ENCODE measurements around the gene IL17RC.
"Not testable (repeated sequence)": the region's sequence is repeated elsewhere in the genome, so short reads cannot be mapped to it uniquely, and the experiment has no call there.

IL17RC gene

DNA sequence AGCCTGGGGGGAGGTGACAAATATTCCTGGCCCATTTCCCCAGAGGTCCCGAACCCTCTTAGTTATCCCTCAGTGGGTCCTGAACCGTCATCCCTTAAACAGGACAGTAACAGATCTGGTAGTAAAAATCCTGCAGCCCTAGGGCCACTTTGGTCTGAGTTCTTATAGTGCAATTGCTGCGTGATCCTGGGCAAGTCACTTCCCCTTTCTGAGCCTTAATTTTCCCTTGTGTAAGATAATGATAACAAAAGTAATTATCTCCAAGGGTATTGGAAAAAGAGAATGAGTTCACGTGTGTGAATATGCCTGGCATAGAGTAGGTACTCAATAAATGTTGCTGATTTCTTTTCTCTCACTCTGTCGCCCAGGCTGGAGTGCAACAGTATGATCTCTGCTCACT is 29.4 kb upstream of the IL17RC start:
- Mint-ChIP-seq H3K27me3 (ENCODE audit: low read depth) (no peaks in the 10 kb centered on the region), H3K36me3 (ENCODE audit: low read depth) (peaks cover 8% of the 10 kb centered on the region), H3K9me3 (no peaks in the 10 kb centered on the region), H3K4me1 (ENCODE audit: low read depth) (peaks cover 9% of the 10 kb centered on the region), H3K27ac (no peak overlapping the region), H3K4me3 (no peak overlapping the region)

DNA sequence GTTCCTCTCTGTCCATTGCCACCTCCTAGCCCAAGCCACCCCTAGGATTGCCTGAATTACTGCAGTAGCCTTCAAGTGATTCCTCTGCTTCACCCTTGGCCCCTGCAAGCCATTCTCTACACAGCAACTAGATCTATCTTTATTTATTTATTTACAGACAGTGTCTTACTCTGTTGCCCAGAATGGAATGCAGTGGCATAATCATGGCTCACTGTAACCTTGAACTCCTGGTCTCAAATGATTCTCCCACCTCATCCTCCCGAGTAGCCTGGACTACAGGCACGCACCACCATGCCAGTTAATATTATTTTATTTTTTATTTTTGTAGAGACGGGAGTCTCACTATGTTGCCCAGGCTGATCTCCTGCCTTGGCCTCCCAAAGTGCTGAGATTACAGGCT is 28.4 kb upstream of the IL17RC start:
- Mint-ChIP-seq H3K9me3 (no peaks in the 10 kb centered on the region), H3K4me3 (no peak overlapping the region), H3K4me1 (ENCODE audit: low read depth) (peaks cover 17% of the 10 kb centered on the region), H3K27me3 (ENCODE audit: low read depth) (no peaks in the 10 kb centered on the region), H3K36me3 (ENCODE audit: low read depth) (peaks cover 18% of the 10 kb centered on the region), H3K27ac (no peak overlapping the region)

DNA sequence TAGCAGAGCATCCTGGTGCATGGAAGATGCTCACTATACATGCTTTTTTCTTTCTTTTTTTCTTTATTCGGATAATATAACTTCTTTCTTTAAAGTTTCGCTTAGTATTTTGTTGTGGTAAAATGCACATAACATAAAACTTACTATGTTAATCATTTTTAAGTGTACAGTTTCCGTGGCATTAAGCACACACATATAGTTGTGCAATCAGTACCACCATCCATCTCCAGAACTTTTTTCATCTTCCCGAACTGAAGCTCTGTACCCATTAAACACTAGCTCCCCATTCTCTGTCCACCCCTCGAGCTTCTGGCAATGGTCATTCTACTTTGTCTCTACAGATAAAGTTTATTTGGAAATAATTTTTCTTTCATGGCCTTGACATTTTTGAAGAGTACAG is 27.5 kb upstream of the IL17RC start:
- no peak overlapping the region for H3K27ac Mint-ChIP-seq
- no peak overlapping the region for H3K4me3 Mint-ChIP-seq
- peaks cover 25% of the 10 kb centered on the region for H3K4me1 Mint-ChIP-seq (ENCODE audit: low read depth)
- H3K36me3 Mint-ChIP-seq (ENCODE audit: low read depth), result peaks cover 25% of the 10 kb centered on the region
- H3K27me3 Mint-ChIP-seq (ENCODE audit: low read depth), result no peaks in the 10 kb centered on the region
- no peaks in the 10 kb centered on the region for H3K9me3 Mint-ChIP-seq

DNA sequence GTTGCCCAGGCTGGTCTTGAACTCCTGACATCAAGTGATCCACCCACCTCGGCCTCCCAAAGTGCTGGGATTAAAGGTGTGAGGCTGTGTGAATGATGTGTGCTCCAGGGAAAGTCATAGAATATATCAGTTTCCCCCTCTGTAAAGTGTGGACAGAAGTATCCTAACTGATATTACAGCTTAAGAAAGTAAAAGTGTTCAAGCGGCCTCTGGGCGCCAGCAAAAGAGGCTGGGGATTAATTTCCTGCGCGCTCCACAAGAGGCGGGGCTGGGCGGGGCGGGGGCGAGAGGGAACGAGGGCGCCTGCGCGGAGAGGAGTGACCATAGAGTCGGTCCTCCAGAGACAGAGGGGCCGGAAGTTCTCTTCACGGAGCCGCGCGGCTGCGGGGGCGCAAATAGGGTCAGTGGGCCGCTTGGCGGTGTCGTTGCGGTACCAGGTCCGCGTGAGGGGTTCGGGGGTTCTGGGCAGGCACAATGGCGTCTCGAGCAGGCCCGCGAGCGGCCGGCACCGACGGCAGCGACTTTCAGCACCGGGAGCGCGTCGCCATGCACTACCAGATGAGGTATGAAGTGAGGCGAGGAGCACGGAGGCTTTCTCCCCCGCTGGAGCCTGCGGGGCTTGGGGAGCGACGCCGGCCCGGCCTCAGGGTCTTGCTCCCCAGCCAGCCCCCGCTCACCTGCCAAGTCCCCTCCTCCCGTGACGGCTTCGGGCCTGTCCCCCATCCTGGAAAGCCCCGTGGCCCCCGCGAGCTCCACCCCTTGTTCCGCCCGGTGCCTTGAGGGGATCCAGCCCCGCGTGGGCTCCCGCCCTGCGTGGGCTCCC is 26.4 kb upstream of the IL17RC start, which contains the start of gene JAGN1:
JAGN1 (plus strand) TSS at position 362 of the 823 bp plus-strand sequence; CDS start at position 475, 113 bp downstream.
- Mint-ChIP-seq H3K27ac (peak within 1 kb of the TSS; percentile 98), H3K27me3 (ENCODE audit: low read depth) (no peaks in the 10 kb centered on the region), H3K9me3 (no peaks in the 10 kb centered on the region), H3K4me1 (ENCODE audit: low read depth) (peaks cover 31% of the 10 kb centered on the region), H3K4me3 (peak within 1 kb of the TSS; percentile 96), H3K36me3 (ENCODE audit: low read depth) (peaks cover 32% of the 10 kb centered on the region)

DNA sequence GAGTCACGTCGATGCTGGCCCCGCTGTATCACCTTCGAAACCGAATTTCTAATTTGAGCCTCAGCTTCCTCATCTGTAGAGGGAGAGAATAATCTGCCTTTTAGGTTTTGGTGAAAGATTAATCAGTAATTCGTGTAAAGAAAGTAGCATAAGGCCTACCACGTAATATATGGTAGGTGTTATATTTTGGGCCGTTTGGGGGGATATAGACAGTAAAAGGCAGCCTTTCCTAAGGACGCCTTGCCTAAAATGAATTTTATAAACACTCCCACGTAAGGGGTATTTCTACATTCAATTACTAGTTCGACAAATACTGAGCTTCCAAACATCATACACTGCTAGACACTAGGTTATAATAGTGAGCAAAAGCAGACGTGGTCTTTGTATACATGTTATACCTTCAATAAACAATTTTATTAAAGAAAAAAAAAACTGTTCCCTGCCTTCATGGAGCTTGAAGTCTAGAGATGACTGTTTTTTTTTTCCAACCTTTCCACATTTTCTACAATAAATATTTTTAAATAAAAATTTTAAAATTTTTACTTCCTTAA is 25.8 kb upstream of the IL17RC start:
- Mint-ChIP-seq H3K9me3 (no peaks in the 10 kb centered on the region), H3K27me3 (ENCODE audit: low read depth) (no peaks in the 10 kb centered on the region), H3K36me3 (ENCODE audit: low read depth) (peaks cover 34% of the 10 kb centered on the region), H3K4me3 (peak overlapping the region; percentile 96), H3K4me1 (ENCODE audit: low read depth) (peaks cover 32% of the 10 kb centered on the region), H3K27ac (peak overlapping the region; percentile 98)

DNA sequence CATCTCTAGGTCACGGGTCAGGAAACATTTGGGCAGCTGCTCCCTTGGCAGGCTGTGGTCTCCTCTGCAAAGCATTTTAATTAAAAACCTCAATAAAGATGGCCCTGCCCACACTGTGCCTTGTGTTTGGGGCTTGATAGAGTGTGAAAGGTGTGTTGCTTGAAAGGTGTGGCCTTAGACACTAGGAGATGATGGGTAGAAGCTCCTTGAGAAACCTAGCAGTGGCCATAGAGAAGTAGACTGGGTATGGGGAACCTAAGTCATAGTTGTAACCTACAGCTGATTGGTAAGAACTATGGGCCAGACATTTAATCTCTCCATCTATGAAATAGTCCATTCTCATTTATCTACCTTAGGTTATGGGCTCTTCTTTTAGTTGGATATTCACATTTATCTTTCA is 23.2 kb upstream of the IL17RC start:
- Mint-ChIP-seq H3K27me3 (ENCODE audit: low read depth) (no peaks in the 10 kb centered on the region), H3K4me3 (no peak overlapping the region), H3K27ac (no peak overlapping the region), H3K36me3 (ENCODE audit: low read depth) (peaks cover 36% of the 10 kb centered on the region), H3K9me3 (no peaks in the 10 kb centered on the region), H3K4me1 (ENCODE audit: low read depth) (peaks cover 38% of the 10 kb centered on the region)

DNA sequence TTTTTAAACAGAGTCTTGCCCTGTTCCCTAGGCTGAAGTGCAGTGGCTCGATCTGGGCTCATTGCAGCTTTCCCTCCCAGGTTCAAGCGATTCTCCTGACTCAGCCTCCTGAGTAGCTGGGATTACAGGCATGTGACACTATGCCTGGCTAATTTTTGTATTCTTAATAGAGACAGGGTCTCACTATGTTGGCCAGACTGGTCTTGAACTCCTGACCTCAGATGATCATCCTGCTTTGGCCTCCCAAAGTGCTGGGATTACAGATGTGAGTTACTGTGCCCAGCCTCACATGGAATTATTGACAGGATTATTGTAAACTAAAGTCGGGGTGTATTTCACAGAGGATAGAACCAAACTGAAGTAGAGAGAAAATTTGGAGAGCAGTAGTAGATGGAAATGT is 21.2 kb upstream of the IL17RC start:
- H3K27ac Mint-ChIP-seq; H3K4me3 Mint-ChIP-seq; H3K9me3 Mint-ChIP-seq; H3K27me3 Mint-ChIP-seq (ENCODE audit: low read depth): not testable (repeated sequence)
- peaks cover 35% of the 10 kb centered on the region for H3K4me1 Mint-ChIP-seq (ENCODE audit: low read depth)
- H3K36me3 Mint-ChIP-seq (ENCODE audit: low read depth), result peaks cover 36% of the 10 kb centered on the region

DNA sequence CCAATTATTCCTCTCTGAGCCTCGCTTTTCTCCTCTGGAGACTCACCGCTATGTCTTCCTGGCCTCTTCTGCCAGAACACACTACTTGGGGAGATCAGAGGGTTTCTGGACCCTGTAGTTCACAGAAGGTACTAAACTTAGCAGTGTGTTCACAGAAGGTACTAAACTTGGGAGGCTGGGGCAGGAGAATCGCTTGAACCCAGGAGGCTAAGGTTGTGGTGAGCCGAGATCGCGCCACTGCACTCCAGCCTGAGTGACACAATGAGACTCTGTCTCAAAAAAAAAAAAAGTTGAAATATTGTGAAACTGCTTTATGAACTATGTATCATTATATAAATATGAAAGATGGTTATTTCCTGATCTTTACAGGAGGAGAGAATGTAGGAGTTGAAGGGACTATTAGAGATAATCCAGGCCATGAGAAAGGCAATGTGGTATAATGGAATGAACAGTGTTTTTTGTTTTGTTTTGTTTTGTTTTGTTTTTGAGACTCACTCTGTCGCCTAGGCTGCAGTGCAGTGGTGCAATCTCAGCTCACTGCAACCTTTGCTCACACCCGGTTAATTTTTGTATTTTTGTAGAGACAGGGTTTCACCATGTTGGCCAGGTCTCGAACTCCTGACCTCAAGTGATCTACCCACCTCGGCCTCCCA is 20.0 kb upstream of the IL17RC start:
- not testable (repeated sequence) for H3K27me3 Mint-ChIP-seq (ENCODE audit: low read depth); H3K9me3 Mint-ChIP-seq; H3K4me3 Mint-ChIP-seq
- H3K4me1 Mint-ChIP-seq (ENCODE audit: low read depth), result peaks cover 37% of the 10 kb centered on the region
- peak overlapping the region; percentile 60 for H3K27ac Mint-ChIP-seq
- H3K36me3 Mint-ChIP-seq (ENCODE audit: low read depth), result peaks cover 30% of the 10 kb centered on the region

DNA sequence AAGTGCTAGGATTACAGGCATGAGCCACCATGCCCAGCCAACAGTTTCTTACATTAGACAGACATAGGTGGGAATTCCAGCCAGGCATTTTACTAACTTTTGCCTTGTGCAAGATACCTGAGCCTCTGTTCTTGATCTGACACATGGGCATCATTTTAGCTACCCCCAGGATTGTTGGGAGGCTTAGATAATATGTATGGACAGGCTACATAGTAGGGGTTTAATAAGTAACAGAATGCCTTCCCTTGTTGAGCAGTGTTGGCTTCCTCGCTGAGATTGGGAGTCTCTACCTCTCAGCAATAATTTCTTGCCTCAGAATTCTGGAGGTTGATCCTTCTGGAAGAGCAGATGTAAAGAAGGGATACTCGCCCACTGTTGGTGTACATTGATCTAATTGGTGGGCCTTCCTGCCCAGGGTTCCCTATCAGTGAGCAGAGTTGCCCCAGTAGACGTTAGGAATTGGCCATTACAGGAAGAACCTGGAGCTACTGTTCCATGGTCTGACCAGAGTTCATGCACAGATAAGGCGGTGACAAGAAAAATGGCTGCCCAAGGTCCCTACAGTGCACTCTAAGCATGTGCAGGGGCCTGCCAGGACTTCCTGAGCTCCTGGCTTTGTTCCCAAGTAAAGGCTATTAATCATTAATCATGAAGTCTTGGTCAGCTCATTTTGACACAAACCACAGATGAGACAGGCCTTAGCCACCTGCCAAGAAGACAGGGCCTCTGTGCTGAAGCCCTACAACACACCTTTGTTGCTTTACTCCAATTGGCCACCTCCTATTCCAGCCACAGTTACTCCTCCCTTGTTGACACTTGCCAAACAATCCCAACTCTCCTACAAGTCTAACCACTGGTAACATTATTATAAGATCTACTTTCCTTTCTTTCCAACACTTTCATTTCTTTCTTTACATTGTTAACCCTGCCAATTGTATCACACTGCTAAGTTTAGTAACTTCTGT is 19.2 kb upstream of the IL17RC start:
- no peak overlapping the region for H3K4me3 Mint-ChIP-seq
- peaks cover 41% of the 10 kb centered on the region for H3K4me1 Mint-ChIP-seq (ENCODE audit: low read depth)
- no peak overlapping the region for H3K27ac Mint-ChIP-seq
- H3K36me3 Mint-ChIP-seq (ENCODE audit: low read depth), result peaks cover 26% of the 10 kb centered on the region
- H3K27me3 Mint-ChIP-seq (ENCODE audit: low read depth), result no peaks in the 10 kb centered on the region
- no peaks in the 10 kb centered on the region for H3K9me3 Mint-ChIP-seq

DNA sequence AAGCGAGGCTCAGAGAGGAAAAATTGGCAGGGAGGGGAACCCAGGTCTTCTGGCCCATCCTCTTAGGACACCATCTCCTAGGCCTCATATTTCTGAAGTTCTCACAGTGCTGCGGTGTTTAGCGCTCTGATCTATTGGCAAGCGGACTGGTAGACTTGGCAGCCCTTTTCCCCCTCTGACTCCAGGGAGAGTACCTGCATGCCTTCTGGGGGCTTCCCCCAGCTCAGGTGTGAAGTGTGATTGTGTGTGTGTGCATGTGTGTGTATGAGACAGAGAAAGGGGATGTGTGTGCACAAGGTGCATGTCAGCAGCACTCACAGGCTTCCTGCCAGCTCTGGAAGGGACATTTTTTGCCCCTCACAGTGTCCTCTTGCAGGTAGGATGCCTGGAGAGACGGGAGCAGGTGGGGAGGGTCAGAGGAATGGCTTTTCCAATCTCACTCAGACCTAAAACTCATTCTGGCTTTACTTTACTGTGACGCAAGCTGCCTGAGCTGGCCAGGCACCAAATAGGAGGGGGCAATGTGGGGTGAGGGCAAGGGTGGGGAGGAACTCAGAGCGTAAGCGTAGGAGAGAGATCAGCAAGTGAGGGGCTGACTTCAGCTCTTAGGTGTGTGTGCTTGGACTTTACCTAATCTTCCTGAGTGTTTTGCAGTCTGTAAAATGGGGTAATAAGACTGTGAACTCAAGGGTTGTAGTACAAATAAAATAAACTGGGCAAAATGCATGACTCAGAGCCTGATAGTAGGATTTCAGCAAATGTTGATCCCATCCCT is 18.2 kb upstream of the IL17RC start:
- Mint-ChIP-seq H3K27me3 (ENCODE audit: low read depth) (no peaks in the 10 kb centered on the region), H3K4me3 (no peak overlapping the region), H3K27ac (no peak overlapping the region), H3K9me3 (no peaks in the 10 kb centered on the region), H3K4me1 (ENCODE audit: low read depth) (peaks cover 42% of the 10 kb centered on the region), H3K36me3 (ENCODE audit: low read depth) (peaks cover 17% of the 10 kb centered on the region)

DNA sequence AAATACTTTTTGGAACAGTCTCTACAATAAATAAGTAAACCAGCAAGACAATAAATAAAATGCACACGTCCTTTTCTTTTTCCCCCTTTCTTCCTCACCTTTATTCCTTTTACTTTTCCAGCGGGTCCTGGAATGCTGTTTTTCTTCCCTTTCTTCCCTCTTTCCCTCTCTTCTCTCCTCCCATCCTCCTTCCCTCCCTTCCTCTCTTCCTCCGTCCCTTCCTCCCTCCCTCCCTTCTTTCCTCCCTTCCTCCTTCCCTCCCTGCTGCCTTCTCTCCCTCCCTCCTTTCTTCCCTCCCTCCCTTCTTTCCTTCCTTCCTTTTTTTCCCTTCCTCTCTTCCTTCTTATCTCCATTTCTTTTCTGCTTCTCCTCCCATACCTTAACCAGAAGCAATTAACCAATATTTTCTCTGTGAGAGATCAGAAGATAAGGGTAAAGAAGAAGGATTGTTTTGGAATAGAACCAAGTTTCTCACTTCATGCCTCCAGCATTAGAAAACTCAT is 17.6 kb upstream of the IL17RC start:
- Mint-ChIP-seq H3K9me3 (no peaks in the 10 kb centered on the region), H3K4me1 (ENCODE audit: low read depth) (peaks cover 38% of the 10 kb centered on the region), H3K27ac (no peak overlapping the region), H3K27me3 (ENCODE audit: low read depth) (no peaks in the 10 kb centered on the region), H3K4me3 (no peak overlapping the region), H3K36me3 (ENCODE audit: low read depth) (peaks cover 10% of the 10 kb centered on the region)

DNA sequence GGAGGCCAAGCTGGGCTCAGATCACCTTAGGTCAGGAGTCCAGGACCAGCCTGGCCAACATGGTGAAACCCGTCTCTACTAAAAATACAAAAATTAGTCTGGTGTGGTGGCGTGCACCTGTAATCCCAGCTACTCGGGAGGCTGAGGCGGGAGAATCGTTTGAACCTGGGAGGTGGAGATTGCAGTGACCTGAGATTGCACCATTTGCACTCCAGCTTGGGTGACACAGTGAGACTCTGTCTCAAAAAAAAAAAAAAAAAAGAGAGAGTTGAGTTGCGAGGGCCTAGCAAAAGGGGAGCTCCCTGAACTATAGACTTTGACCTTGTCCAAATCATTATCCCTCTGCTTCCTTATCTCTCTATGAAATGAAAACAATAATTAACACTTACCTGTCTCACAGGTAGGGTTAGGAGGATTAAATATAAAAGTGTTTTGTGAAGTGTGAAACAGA is 15.9 kb upstream of the IL17RC start:
- not testable (repeated sequence) for H3K9me3 Mint-ChIP-seq; H3K27ac Mint-ChIP-seq; H3K4me3 Mint-ChIP-seq; H3K27me3 Mint-ChIP-seq (ENCODE audit: low read depth); H3K36me3 Mint-ChIP-seq (ENCODE audit: low read depth)
- peaks cover 31% of the 10 kb centered on the region for H3K4me1 Mint-ChIP-seq (ENCODE audit: low read depth)

DNA sequence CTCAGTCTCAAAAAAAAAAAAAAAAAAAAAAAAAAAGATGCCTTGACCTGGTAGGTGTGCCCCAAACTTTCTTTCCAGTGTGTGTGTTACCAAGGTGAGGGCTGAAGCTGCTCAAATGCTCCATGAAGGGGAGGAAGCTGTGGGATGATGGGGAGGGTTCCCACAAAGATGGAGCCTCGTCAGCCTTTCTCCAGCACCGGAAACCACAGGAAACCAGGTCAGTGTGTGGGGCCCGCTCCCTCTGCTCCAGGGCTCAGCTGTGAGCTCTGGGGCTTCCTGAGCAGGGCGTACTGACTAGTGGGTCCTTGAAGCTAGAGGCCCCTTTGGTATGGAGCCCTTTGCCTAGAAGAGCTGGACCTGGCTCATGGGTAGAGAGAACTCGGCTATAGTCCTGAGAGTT is 14.9 kb upstream of the IL17RC start:
- Mint-ChIP-seq H3K27ac (peak overlapping the region; percentile 75), H3K36me3 (ENCODE audit: low read depth) (no peaks in the 10 kb centered on the region), H3K4me3 (peak overlapping the region; percentile 40), H3K27me3 (ENCODE audit: low read depth) (no peaks in the 10 kb centered on the region), H3K9me3 (no peaks in the 10 kb centered on the region), H3K4me1 (ENCODE audit: low read depth) (peaks cover 31% of the 10 kb centered on the region)
